Measurements from ENCODE around the gene ZEB1.
"Not testable (repeated sequence)": the region's sequence is repeated elsewhere in the genome, so short reads cannot be mapped to it uniquely, and the experiment has no call there.

ZEB1 gene

GRCh38 chr10:31319602-31320549 is 860 bp downstream of the ZEB1 start:
- no peak for DNase-seq

DNA sequence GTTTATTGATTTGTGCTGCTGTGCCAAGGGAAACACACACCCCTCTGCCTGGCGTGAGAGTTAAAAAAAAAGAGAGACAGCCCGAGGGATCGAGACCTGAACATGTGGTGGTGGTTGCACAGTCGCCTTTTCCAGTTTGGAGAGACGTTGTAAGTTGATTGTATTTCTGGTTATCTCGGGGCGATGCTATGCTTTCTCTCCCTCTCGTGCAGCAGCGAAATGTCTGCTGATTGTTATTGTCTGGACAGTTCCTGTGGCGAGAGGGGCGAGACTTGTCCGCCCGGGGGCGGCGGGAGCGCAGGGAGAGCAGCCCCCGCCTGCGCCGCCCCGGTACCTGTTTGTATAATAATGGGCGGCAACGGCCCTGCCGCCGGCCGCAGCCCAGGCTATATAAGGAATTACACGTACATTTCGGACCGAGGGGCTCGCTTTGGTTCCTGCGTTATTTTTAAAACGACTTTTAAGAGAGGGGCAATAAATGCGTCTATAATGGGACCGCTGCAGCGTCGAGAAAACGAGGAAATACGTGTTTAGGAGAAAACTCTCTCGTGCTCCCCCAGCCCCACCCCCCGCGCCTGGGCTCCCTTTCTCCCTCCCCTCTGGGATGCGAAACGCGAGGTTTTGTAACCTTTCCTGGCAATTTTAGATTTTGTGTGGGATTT is 1.7 kb downstream of the ZEB1 start:
- peak; percentile 57 for DNase-seq

DNA sequence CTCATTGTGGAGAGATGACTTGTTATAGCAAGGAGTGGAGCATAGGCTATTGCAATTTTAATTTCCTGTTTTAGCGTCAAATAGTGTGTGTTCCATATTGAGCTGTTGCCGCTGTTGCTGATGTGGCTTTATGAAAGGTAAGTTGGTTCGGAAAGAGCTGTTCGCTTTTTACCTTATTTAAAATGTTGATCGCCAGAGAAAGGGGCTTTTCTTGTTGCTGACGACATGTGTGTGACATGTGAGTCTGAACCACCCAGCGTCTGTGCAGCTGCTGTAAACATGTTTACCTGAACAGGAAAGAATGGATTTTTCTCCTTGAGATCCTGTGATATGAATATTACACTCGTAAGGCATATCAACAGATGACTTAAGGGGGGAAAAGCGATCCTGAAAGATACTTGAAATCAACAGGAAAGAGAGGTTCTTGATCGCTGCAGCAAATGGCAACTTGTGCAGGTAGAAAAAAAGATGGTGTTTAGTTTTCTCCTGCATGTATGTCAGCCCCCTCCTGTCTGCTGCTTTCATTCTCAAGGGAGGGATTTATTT is 2.5 kb downstream of the ZEB1 start:
- DNase-seq: no peak

DNA sequence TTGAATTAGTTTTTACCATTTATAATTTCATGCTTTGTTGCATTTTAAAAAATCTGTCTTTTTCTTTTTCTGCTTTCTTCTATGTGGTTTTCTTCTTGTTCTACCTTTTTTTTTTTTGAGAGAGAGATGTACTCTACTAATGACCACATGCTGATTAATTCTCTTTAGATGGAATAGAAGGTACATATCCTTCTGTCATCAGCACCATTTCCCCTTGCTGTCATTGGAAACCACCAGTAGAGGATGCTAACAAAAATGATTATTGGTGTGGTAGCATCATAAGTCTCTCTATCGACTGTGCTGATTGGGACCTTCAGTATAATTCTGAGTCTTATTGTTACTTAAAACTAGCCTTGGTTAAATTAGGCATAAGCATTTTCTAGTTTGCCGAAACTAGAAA is 3.6 kb downstream of the ZEB1 start:
- peak; percentile 40 for DNase-seq

DNA sequence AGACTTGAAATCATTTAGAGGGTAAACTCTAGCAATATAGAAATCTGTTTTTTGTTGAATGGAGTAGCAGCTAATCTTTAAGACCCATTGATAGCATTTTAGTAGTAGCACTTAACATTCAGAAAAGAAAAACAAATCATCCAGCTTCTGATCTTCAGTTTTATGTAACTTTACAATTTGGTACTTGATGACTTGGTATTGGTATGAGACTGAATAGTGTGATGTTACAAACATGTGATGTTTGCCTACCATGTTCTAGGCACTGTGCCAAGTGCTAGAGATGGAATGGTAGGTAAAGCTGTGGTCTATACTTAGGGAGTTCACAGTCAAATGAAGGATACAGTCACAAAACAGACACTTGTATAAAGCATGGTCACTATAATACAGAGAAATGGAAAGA is 21.3 kb downstream of the ZEB1 start:
- DNase-seq: no peak

DNA sequence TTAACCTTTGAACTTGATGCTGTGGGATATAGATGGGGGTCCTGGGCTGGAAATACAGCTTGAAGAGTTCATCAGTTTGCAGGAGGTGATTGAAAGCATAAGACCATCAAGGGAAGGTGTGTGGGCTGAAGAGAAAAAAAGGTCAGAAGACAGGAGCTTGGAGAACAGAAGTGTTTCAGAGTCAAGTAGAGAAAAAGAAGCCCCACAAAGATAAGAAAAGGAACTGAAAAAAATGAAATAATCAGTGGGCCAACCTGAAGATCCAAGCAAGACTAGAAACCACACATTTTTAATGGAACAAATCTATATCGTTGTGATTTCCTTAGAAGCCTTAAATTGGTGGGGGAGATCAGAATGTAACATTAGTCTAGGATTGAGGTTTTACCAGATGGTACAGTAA is 22.5 kb downstream of the ZEB1 start:
- no peak for DNase-seq

GRCh38 chr10:31343009-31343408 is 24.0 kb downstream of the ZEB1 start:
- DNase-seq: no peak

- no peak for DNase-seq
Observed at GRCh38 chr10:31343551-31343950, 24.5 kb downstream of the ZEB1 start.

DNA sequence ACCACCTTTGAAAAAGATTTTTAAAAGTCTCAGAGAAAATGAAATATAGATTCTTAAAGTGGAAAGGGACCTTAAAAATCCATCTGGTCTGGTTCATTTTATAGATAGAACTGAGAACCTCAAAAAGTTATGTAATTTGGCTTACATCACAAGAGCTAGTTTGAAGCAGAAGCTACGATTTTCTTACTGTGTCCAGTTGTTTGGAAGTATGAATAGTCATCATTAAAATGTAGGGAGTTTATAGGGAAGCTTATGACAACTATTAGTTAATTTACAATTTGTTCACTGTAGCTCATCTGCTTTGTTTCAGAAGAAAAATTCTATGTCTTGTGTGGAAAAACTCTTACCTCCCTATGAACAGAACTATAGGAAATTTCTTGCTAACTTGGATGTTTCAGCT is 26.9 kb downstream of the ZEB1 start:
- no peak for DNase-seq

- DNase-seq: no peak
Observed at GRCh38 chr10:31346953-31347352, 27.9 kb downstream of the ZEB1 start.

- no peak for DNase-seq
Observed at GRCh38 chr10:31347705-31348104, 28.7 kb downstream of the ZEB1 start.

GRCh38 chr10:31350891-31351290 is 31.9 kb downstream of the ZEB1 start:
- no peak for DNase-seq

GRCh38 chr10:31352436-31353226 is 33.6 kb downstream of the ZEB1 start:
- no peak for DNase-seq

- peak; percentile 72 for DNase-seq
Observed at GRCh38 chr10:31353574-31353973, 34.6 kb downstream of the ZEB1 start.

DNA sequence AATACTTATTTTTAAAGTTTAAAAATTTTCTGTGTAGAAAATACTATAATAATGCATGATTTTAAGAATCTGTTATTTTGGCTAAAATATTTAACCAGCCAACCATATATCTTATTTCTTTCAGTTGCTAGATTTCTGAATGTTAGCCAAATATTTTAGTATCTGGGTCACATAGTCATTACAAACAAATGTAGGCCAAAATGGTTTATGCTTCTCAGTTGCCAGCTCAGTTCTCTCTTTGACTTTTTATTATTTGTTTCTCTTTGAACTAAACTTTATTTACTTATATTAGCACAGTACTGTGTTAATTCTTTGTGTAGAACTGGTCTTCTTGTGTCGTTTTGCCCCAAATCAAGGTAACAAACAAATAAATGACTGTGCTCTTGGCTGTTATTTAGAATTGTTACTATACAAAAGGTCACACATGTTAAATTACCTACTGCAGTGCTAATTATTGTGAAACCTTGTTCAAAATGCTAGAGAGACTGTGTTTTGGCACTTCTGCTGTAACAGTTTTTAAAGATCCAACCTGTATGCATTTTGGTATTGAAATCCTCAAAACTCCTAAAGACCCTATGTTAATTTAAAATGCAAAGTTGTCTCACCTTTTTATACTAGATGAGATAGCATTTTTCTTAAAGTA is 39.8 kb downstream of the ZEB1 start:
- peak; percentile 59 for DNase-seq

GRCh38 chr10:31359979-31360378 is 41.0 kb downstream of the ZEB1 start:
- DNase-seq: no peak

DNA sequence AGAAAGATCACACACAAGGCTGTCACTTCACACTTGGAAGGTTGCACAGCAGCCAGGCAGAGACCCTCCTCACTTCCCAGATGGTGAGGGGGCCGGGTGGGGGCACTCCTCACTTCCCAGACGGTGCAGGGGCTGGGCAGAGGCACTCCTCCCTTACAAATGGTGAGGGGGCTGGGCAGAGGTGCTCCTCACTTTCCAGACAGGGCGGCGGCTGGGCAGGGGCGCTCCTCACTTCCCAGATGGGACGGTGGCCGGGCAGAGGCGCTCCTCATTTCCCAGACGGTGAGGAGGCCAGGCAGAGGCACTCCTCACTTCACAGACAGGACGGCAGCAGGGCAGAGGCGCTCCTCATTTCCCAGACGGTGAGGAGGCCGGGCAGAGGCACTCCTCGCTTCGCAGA is 42.5 kb downstream of the ZEB1 start:
- DNase-seq: not testable (repeated sequence)

GRCh38 chr10:31362023-31362641 is 43.1 kb downstream of the ZEB1 start:
- DNase-seq: no peak

DNA sequence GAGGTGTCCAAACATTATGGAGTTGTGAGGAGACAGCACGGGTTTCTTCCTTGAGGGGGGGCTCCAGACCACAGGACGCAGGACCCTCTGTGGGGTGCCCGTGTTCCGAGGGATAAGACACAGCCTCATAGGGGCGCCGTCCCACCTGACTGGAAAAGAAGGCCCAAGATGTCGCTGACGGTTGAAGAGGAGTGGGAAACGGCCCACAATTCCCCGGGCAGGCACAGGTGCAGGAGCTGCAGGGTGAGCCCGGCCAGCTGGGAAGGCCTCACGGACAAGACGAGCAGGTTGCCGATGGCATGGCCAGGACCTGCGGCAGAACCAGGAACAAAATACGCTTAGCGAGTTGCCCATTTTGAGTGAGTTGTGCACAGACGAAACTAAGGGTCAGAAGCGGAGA is 44.7 kb downstream of the ZEB1 start:
- DNase-seq: not testable (repeated sequence)

GRCh38 chr10:31364238-31364637 is 45.2 kb downstream of the ZEB1 start:
- not testable (repeated sequence) for DNase-seq

DNA sequence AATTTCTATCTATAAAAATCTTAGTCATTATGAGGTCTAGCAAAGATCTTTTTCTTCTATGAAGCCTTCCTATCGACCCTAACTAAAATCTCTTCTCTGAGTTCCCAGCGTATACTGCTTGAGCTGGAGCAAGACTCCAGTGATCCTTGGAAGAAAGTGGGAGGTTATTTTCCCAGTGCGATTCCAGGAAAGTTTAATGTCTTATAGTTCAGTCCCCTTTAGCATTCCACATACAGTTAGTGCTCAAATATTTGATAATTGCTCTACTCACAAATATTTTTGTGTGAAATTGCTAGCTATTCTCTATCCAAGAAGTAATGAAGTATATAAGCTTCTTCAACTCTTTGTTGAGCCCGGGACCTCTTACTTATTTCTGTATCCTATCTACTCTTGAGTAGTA is 47.7 kb downstream of the ZEB1 start:
- no peak for DNase-seq

- no peak for DNase-seq
Observed at GRCh38 chr10:31368724-31369123, 49.7 kb downstream of the ZEB1 start.

Measured in fibroblast of upper back skin (primary cell).